ENCODE measurements around the gene NVL. TPM values are rescaled to one million over a fixed set of nuclear protein-coding genes. Genes with fewer than 3 reads are reported as not detected.
A peak's percentile ranks its signal among the peaks of the same experiment; 100 is the strongest.

The NVL gene
- total and polyA plus RNA-seq, 2 donors (not counting 3 experiments of a cell fraction or from before 2014, with no cell fraction given) = 16.7 to 30.3 TPM

- H4K20me1 ChIP-seq (replicated peaks; ENCODE audit: control insufficient read depth, extremely low read depth, insufficient read depth, low read length) = no peaks in the 10 kb centered on the region
- no peaks in the 10 kb centered on the region for H3K9me3 ChIP-seq (replicated peaks; ENCODE audit: control insufficient read depth, insufficient read depth, low read length)
- peak overlapping the region; percentile 1 for H3K4me2 ChIP-seq (ENCODE audit: insufficient read depth, low read length)
- dilution Hi-C loops (cut with MboI; ENCODE audit: extremely low pct_ligation_motif_present, low sequenced_read_pairs) = no loop called here
- intact Hi-C loops (cut with micrococcal nuclease) = loop anchor here (1.0 to 5.0 kb wide), 6 partner anchors 164 to 635 kb away; no protein-coding TSS in a partner anchor
- peak; percentile 71 for FAIRE-seq
- H3K27ac ChIP-seq (ENCODE audit: insufficient read depth, low read depth, low read length) = no peak overlapping the region
- H3K9ac ChIP-seq (replicated peaks; ENCODE audit: extremely low read depth, insufficient read depth, low read length) = no peak overlapping the region
- peaks cover 0 to 1% of the 10 kb centered on the region in 2 experiments for H3K27me3 ChIP-seq (ENCODE audit: control insufficient read depth in 2 of 2, insufficient read depth in 2 of 2, low read length in 2 of 2)
- peak; percentile 80 for DNase-seq (ENCODE audit: low read depth, low spot score)
- ChIA-PET POLR2A (no interaction called here), CTCF (interaction anchor here (0.6 to 3.7 kb wide), 18 partner anchors 10 to 637 kb away, joined by 3 to 48 read pairs (median 4); no protein-coding TSS in a partner anchor)
- H2AFZ ChIP-seq (ENCODE audit: low read depth, low read length) = peak overlapping the region; percentile 8
- H3K9me1 ChIP-seq (replicated peaks; ENCODE audit: control insufficient read depth, extremely low read depth, insufficient read depth, low read length) = no peaks in the 10 kb centered on the region
- TF ChIP-seq EZH2 (IDR thresholded peaks at IDR 0.05; ENCODE audit: borderline replicate concordance, low read depth, low read length, severe bottlenecking) = no peak
- TF ChIP-seq FOS (IDR thresholded peaks at IDR 0.05; ENCODE audit: borderline replicate concordance, insufficient read depth, low read length) = no peak
- TF ChIP-seq POLR2AphosphoS5 (IDR thresholded peaks at IDR 0.05; ENCODE audit: insufficient read depth, low read depth, low read length) = no peak
- peak; percentile 35 to 47 for TF ChIP-seq CTCF (IDR thresholded peaks at IDR 0.05; ENCODE audit: extremely low read depth in 1 of 2, insufficient read depth in 1 of 2, low read depth in 1 of 2, low read length in 2 of 2)
- no peak for TF ChIP-seq GATA2 (IDR thresholded peaks at IDR 0.05; ENCODE audit: insufficient read depth, insufficient read length, low read depth, low read length)
- H3K36me3 ChIP-seq (ENCODE audit: control insufficient read depth in 2 of 2, extremely low read depth in 1 of 2, insufficient read depth in 2 of 2, low read length in 2 of 2) = no peaks in the 10 kb centered on the region
- H3K4me1 ChIP-seq (ENCODE audit: control insufficient read depth, extremely low read depth, insufficient read depth, low read length) = peaks cover 17% of the 10 kb centered on the region
- H3K79me2 ChIP-seq (ENCODE audit: control insufficient read depth, insufficient read depth, low read length) = peaks cover 15% of the 10 kb centered on the region
- no TSS peak for BruUV-seq (replicated peaks)
- no peak overlapping the region for H3K4me3 ChIP-seq (replicated peaks in 1 of 3; ENCODE audit: insufficient read depth in 1 of 3, low read depth in 1 of 3, low read length in 3 of 3)
Observed at GRCh38 chr1:224333309-224333926, 3.4 kb upstream of the NVL start.

All from endothelial cell of umbilical vein (primary cell).